HG03135 (cell line): ENCODE measurements around the gene QSOX1.

Experiments
- ATAC-seq: cut with Tn5 transposase; IDR thresholded peaks from one replicate; pipeline ENCODE4 v1.9.1; 2021; ENCODE audit warnings: mild to moderate bottlenecking, moderate library complexity; ENCODE audit not compliant: unreplicated experiment

The QSOX1 gene

GRCh38 chr1:180211156-180211859 lies 56.6 kb downstream of the QSOX1 start:
- no peak for ATAC-seq

- ATAC-seq = no peak
These were observed 57.2 kb downstream of the QSOX1 start for GRCh38 chr1:180211860-180212229.

GRCh38 chr1:180213401-180214170 lies 58.9 kb downstream of the QSOX1 start:
- no peak for ATAC-seq

- no peak for ATAC-seq
These were observed 61.4 kb downstream of the QSOX1 start for GRCh38 chr1:180215856-180216625.

- no peak for ATAC-seq
These were observed 62.3 kb downstream of the QSOX1 start for GRCh38 chr1:180217006-180217405.

GRCh38 chr1:180218806-180219765 lies 64.4 kb downstream of the QSOX1 start:
- no peak for ATAC-seq

- ATAC-seq = no peak
These were observed 65.1 kb downstream of the QSOX1 start for GRCh38 chr1:180219776-180220175.

GRCh38 chr1:180221462-180221861 lies 66.8 kb downstream of the QSOX1 start:
- ATAC-seq = no peak

GRCh38 chr1:180224902-180225301 lies 70.2 kb downstream of the QSOX1 start:
- no peak for ATAC-seq

- no peak for ATAC-seq
These were observed 70.7 kb downstream of the QSOX1 start for GRCh38 chr1:180225403-180225802.

GRCh38 chr1:180227861-180228647 lies 73.4 kb downstream of the QSOX1 start:
- no peak for ATAC-seq

GRCh38 chr1:180228648-180229482 lies 74.2 kb downstream of the QSOX1 start:
- no peak for ATAC-seq

- ATAC-seq = no peak
These were observed 75.1 kb downstream of the QSOX1 start, which contains the start of gene LHX4 for GRCh38 chr1:180229483-180230415. TSS of gene LHX4 (plus strand) at chr1:180230264. CDS start at chr1:180230530, 266 bp downstream.

- no peak for ATAC-seq
These were observed 75.7 kb downstream of the QSOX1 start for GRCh38 chr1:180230416-180230790.

- no peak for ATAC-seq
These were observed 76.3 kb downstream of the QSOX1 start for GRCh38 chr1:180230791-180231505.

GRCh38 chr1:180231506-180231921 lies 76.8 kb downstream of the QSOX1 start:
- ATAC-seq = no peak

- no peak for ATAC-seq
These were observed 77.3 kb downstream of the QSOX1 start for GRCh38 chr1:180231936-180232335.
